CD4-positive, alpha-beta T cell (primary cell): ENCODE measurements around the gene GCK. TPM values are rescaled to one million over a fixed set of nuclear protein-coding genes. Genes with fewer than 3 reads are reported as not detected.
A peak's percentile ranks its signal among the peaks of the same experiment; 100 is the strongest.

Experiments
- ATAC-seq: fragments of 200-7000 bp; cut with Tn5 transposase; one replicate; pipeline ENCODE4 v1.10.0; 2022; ENCODE audit warnings: mild to moderate bottlenecking; ENCODE audit not compliant: poor library complexity
- CTCF ChIA-PET: fragments of 350-600 bp; sonication (Branson Sonifier 250); formaldehyde crosslinking; loops from one replicate; lab custom pipeline; 2021; ENCODE audit warnings: antibody characterized with exemption, inconsistent platforms; lab: Charles Lee
- POLR2A ChIA-PET: fragments of 350-600 bp; sonication (Branson Sonifier 250); formaldehyde crosslinking; loops from one replicate; lab custom pipeline; 2021; ENCODE audit warnings: antibody characterized with exemption, inconsistent platforms; lab: Charles Lee
- DNase-seq, 14 experiments: peaks; one replicate each; pipeline ENCODE4 v3.0.0-alpha.2; 2013 to 2020; ENCODE audit warnings: mixed read lengths in 2 of 14
- H3K27ac ChIP-seq, 2 donors: one replicate each; pipeline versions ENCODE4 v1.5.1 to v1.7.0; 2013; ENCODE audit warnings: low read length in 2 of 2, low read depth in 1 of 2, mild to moderate bottlenecking in 1 of 2
- H3K27me3 ChIP-seq, 2 experiments: 1 replicate in 1 of 2; 2 replicates in 1 of 2; pipeline versions ENCODE4 v1.6.1 to v1.7.0; 2013; ENCODE audit warnings: low read length in 2 of 2, control low read depth in 1 of 2, mild to moderate bottlenecking in 1 of 2, moderate library complexity in 1 of 2; ENCODE audit not compliant: insufficient read depth in 2 of 2, control insufficient read depth in 1 of 2
- H3K36me3 ChIP-seq: one replicate; pipeline ENCODE4 v1.6.1; 2013; ENCODE audit warnings: low read length, control low read depth; ENCODE audit not compliant: insufficient read depth
- H3K4me1 ChIP-seq: one replicate; pipeline ENCODE4 v1.6.1; 2013; ENCODE audit warnings: low read length, control low read depth; ENCODE audit not compliant: insufficient read depth
- H3K4me3 ChIP-seq: one replicate; pipeline ENCODE4 v1.5.1; 2013; ENCODE audit warnings: mild to moderate bottlenecking, low read length, moderate library complexity
- H3K9me3 ChIP-seq, 2 experiments: 1 replicate in 1 of 2; 2 replicates in 1 of 2; pipeline versions ENCODE4 v1.6.1 to v1.7.0; 2013; ENCODE audit warnings: low read length in 2 of 2, mild to moderate bottlenecking in 2 of 2, control low read depth in 1 of 2, moderate library complexity in 1 of 2; ENCODE audit not compliant: control insufficient read depth in 1 of 2, insufficient read depth in 1 of 2
- H3K27ac Mint-ChIP-seq: one replicate; pipeline ENCODE4 v1.8.0; 2020; ENCODE audit warnings: mixed read lengths
- H3K27me3 Mint-ChIP-seq: one replicate; pipeline ENCODE4 v1.8.0; 2021; ENCODE audit warnings: mixed read lengths
- H3K36me3 Mint-ChIP-seq: one replicate; pipeline ENCODE4 v1.8.0; 2021; ENCODE audit warnings: low read depth, mixed read lengths
- H3K4me1 Mint-ChIP-seq: one replicate; pipeline ENCODE4 v1.8.0; 2021; ENCODE audit warnings: low read depth, mixed read lengths
- H3K4me3 Mint-ChIP-seq: one replicate; pipeline ENCODE4 v1.8.0; 2020; ENCODE audit warnings: mild to moderate bottlenecking, mixed read lengths
- H3K9me3 Mint-ChIP-seq: one replicate; pipeline ENCODE4 v1.8.0; 2020; ENCODE audit warnings: mixed read lengths
- CTCF ChIP-seq: fragments of 200-600 bp; IDR thresholded peaks from one replicate; pipeline ENCODE4 v1.8.0; 2022; ENCODE audit warnings: antibody characterized with exemption, mild to moderate bottlenecking
- intact Hi-C, 2 experiments: fragments of 100-400 bp; cut with DNase I in 1 of 2; cut with micrococcal nuclease in 1 of 2; formaldehyde crosslinking; loops; one replicate each; pipeline versions ENCODE4 v1.15.1 to v1.9.0; 2023 to 2025; cut with DNase I, micrococcal nuclease
- total RNA-seq, 174 experiments: library from RNA in 2 of 174; stranded (reverse) in 2 of 174; gene quantifications; one replicate each; pipeline ENCODE4 v1.2.3 and lab custom pipeline; 2021 to 2026

Gene GCK
- total RNA-seq, 2 experiments from 2014 or later = 0.47 to 0.71 TPM

GRCh38 chr7:44155191-44156185 lies 33.8 kb downstream of the GCK start:
- no peak for TF ChIP-seq CTCF
- H3K36me3 ChIP-seq = no peaks in the 10 kb centered on the region
- Mint-ChIP-seq H3K27ac (no peak overlapping the region), H3K36me3 (no peaks in the 10 kb centered on the region), H3K4me1 (no peaks in the 10 kb centered on the region), H3K27me3 (no peaks in the 10 kb centered on the region), H3K9me3 (no peaks in the 10 kb centered on the region), H3K4me3 (no peak overlapping the region)
- no peaks in the 10 kb centered on the region for H3K9me3 ChIP-seq
- ChIA-PET CTCF (no interaction called here), POLR2A (no interaction called here)
- H3K4me1 ChIP-seq = no peaks in the 10 kb centered on the region
- H3K27ac ChIP-seq = no peak overlapping the region
- no peak overlapping the region for H3K4me3 ChIP-seq
- peak in 1 of 14 experiments; percentile 16 for DNase-seq
- no peak for ATAC-seq
- H3K27me3 ChIP-seq = no peaks in the 10 kb centered on the region
- intact Hi-C loops = no loop called here

GRCh38 chr7:44154703-44155102 lies 34.5 kb downstream of the GCK start:
- Mint-ChIP-seq H3K4me1 (no peaks in the 10 kb centered on the region), H3K9me3 (no peaks in the 10 kb centered on the region), H3K36me3 (no peaks in the 10 kb centered on the region), H3K27me3 (no peaks in the 10 kb centered on the region), H3K4me3 (no peak overlapping the region), H3K27ac (no peak overlapping the region)
- intact Hi-C loops = no loop called here
- no peak overlapping the region for H3K4me3 ChIP-seq
- H3K27me3 ChIP-seq = no peaks in the 10 kb centered on the region
- DNase-seq (no peak), ATAC-seq (no peak)
- H3K36me3 ChIP-seq = no peaks in the 10 kb centered on the region
- TF ChIP-seq CTCF = no peak
- POLR2A ChIA-PET = no interaction called here
- no peaks in the 10 kb centered on the region for H3K4me1 ChIP-seq
- no peaks in the 10 kb centered on the region for H3K9me3 ChIP-seq
- CTCF ChIA-PET = no interaction called here
- H3K27ac ChIP-seq = no peak overlapping the region

GRCh38 chr7:44153948-44154335 lies 35.3 kb downstream of the GCK start:
- Histone ChIP-seq H3K36me3 (no peaks in the 10 kb centered on the region), H3K27ac (no peak overlapping the region), H3K4me1 (no peaks in the 10 kb centered on the region), H3K4me3 (no peak overlapping the region), H3K27me3 (no peaks in the 10 kb centered on the region), H3K9me3 (no peaks in the 10 kb centered on the region)
- H3K4me1 Mint-ChIP-seq = no peaks in the 10 kb centered on the region
- ATAC-seq (no peak), DNase-seq (peak in 1 of 14 experiments; percentile 28)
- no peak overlapping the region for H3K27ac Mint-ChIP-seq
- intact Hi-C loops = no loop called here
- H3K4me3 Mint-ChIP-seq = no peak overlapping the region
- TF ChIP-seq CTCF = no peak
- POLR2A ChIA-PET = no interaction called here
- H3K9me3 Mint-ChIP-seq = no peaks in the 10 kb centered on the region
- no peaks in the 10 kb centered on the region for H3K27me3 Mint-ChIP-seq
- CTCF ChIA-PET = no interaction called here
- H3K36me3 Mint-ChIP-seq = no peaks in the 10 kb centered on the region
